ENCODE results near the gene OR14A2.
"Not testable (repeated sequence)": the region's sequence is repeated elsewhere in the genome, so short reads cannot be mapped to it uniquely, and the experiment has no call there.

DNA sequence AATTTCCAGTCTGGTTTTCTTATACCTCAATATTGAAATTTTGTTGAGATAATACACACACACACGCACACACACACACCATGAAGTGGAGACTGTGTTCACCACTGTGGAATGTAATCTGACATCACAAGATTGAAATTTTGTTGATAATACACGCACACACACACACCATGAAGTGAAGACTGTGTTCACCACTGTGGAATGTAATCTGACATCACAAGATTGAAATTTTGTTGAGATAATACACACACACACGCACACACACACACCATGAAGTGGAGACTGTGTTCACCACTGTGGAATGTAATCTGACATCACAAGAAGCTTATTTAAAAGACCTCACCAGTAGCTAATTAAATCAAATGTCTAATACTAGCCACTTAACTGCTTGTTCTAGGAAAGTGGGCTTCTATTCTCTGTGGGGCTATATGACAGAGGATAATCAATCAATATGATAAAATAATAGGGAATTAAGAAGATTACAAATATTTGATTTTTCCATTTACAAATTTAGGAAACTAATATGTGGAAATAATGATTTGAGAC, 5.7 kb downstream of the OR14A2 start:
- TF ChIP-seq, protein P1, sequence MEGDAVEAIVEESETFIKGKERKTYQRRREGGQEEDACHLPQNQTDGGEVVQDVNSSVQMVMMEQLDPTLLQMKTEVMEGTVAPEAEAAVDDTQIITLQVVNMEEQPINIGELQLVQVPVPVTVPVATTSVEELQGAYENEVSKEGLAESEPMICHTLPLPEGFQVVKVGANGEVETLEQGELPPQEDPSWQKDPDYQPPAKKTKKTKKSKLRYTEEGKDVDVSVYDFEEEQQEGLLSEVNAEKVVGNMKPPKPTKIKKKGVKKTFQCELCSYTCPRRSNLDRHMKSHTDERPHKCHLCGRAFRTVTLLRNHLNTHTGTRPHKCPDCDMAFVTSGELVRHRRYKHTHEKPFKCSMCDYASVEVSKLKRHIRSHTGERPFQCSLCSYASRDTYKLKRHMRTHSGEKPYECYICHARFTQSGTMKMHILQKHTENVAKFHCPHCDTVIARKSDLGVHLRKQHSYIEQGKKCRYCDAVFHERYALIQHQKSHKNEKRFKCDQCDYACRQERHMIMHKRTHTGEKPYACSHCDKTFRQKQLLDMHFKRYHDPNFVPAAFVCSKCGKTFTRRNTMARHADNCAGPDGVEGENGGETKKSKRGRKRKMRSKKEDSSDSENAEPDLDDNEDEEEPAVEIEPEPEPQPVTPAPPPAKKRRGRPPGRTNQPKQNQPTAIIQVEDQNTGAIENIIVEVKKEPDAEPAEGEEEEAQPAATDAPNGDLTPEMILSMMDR (IDR thresholded peaks at IDR 0.05): not testable (repeated sequence)
- TF ChIP-seq POLR2A (IDR thresholded peaks at IDR 0.05): not testable (repeated sequence)
